Esophagus squamous epithelium (tissue), 4 donors: ENCODE data around the gene RGS7.
"Not testable (repeated sequence)": the region's sequence is repeated elsewhere in the genome, so short reads cannot be mapped to it uniquely, and the experiment has no call there.

ENCODE experiments used
- CTCF ChIP-seq, 6 experiments: fragments of 450-650 bp in 4 of 6; fragments of 200-600 bp in 2 of 6; sonication (generic) in 2 of 6; IDR thresholded peaks; one replicate each; pipeline ENCODE4 v1.5.1; 2016 to 2019; ENCODE audit warnings: antibody characterized with exemption in 6 of 6, mild to moderate bottlenecking in 4 of 6, moderate library complexity in 4 of 6
- POLR2A ChIP-seq, 4 donors: fragments of 450-650 bp; IDR thresholded peaks; one replicate each; pipeline ENCODE4 v1.6.1; 2017; ENCODE audit warnings: antibody characterized with exemption in 4 of 4, mild to moderate bottlenecking in 4 of 4, moderate library complexity in 3 of 4

- not testable (repeated sequence) for TF ChIP-seq CTCF, POLR2A (IDR thresholded peaks at IDR 0.05)
Measured at GRCh38 chr1:241088075-241088474, 268.9 kb downstream of the RGS7 start.
